NK-92 treated with Interleukin-12 subunit alpha and Interleukin-12 subunit beta, amount 100 ng/mL, for 24 hours (cell line): ENCODE results near the gene CLIC4.
"Not testable (repeated sequence)": the region's sequence is repeated elsewhere in the genome, so short reads cannot be mapped to it uniquely, and the experiment has no call there.

Experiments used
- DNase-seq: peaks from one replicate; lab custom pipeline; 2025; lab: John Stamatoyannopoulos, UW

CLIC4 gene

DNA sequence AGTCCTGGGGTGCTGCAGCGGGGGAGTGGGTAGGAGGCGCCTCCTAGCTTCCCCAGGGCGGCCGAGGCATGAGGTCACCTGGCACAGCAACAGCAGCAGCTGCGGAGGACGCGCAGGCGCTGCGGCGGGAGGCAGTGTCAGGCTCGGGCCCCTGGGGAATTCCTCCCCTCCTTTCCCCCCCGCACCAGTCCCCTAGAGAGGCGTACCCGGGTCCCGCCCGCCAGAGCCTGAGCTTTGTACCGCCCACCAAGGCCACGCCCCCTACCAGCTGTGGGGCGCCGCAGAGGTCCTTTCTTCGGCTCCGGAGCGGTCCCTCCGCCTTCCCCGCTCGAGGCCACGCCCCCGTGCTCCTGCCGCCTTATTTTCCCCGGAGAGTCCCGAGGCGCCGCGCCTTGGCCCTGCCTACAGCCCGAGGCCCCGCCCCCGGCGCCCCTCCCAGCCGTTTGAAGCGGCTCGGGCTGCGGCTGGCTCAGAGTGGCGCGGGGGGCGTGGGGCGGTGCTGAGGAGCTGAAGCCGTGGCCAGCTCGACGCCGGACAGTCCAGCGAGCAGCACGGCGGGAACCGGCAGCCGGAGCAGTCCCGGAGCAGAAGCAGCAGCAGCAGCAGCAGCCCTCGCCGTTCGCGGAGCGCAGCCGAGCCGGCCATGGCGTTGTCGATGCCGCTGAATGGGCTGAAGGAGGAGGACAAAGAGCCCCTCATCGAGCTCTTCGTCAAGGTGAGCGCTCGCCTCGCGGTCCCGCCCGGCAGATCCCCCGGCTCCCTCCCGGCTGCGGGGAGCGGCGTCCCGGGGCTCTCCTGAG, at the start of gene CLIC4:
Gene CLIC4, plus strand, starts transcription at position 537 of the 800 bp plus-strand sequence. Its CDS starts 107 bp downstream, at position 644.
- DNase-seq, result no peak

DNA sequence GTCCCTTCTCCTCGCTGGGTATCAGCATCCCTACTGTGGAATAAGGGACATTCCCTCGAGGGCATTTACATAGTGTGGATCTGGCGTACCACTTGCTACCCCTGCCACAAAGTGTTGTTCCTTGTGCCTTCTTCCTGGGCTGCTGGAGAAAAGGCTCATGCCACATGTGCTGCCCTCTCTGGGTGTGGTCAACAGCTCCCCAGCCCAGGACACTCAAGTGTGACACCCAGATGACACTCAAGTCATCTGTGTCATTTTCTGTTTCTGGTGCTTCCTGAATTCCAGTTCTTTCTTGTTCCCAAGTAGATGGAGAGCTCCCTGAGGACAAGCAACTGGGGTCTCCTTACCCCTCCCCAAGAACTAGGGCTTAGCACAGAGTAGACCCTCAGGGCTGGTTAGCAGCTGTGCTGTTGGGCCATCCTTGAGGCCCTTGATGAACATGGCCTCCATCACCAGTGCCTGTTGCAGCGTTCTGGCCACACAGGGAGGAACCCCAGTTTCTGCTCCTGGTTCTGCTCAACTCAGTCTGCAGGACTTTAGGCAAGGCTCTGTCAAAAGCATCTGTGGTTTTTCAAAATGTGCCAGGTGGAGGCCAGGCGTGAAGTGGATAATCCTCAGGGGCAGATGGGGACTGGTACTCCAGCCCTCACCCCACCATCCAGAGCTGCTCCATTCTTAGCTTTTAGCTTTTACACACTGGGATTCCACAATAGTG, 49.0 kb upstream of the CLIC4 start:
- DNase-seq, result no peak

DNA sequence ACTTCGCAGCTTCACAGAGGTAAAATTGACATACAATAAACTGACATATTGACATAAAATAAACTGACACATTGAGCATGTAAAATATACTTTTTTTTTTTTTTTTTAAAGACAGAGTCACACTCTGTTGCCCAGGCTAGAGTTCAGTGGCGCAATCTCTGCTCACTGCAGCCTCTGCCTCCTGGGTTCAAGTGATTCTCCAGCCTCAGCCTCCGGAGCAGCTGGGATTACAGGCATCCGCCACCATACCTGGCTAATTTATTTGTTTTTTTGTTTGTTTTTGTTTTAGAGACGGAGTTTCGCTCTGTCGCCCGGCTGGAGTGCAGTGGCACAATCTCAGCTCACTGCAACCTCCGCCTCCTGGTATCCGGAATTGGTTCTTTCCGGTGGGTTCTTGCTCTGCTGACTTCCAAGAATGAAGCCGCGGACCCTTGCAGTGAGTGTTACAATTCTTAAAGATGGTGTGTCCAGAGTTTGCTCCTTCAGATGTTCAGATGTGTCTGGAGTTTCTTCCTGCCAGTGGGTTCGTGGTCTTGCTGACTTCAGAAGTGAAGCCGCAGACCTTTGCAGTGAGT, 48.4 kb upstream of the CLIC4 start:
- DNase-seq, result no peak

DNA sequence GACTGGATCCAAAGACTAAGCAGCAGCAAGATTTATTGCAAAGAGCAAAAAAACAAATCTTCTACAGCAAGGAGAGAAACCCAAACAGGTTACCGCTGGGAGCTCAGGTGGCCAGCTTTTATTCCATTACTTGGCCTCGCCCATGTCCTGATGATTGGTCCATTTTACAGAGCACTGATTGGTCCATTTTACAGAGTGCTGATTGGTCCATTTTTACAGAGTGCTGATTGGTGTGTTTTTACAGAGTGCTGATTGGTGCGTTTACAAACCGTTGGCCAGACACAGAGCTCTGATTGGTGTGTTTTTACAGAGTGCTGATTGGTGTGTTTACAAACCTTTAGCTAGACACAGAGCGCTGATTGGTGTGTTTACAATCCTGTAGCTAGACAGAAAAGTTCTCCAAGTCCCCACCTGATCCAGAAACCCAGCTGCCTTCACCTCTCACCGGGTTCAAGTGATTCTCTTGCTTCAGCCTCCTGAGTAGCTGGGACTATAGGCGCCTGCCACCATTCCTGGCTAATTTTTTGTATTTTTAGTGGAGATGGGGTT, 47.7 kb upstream of the CLIC4 start:
- not testable (repeated sequence) for DNase-seq

DNA sequence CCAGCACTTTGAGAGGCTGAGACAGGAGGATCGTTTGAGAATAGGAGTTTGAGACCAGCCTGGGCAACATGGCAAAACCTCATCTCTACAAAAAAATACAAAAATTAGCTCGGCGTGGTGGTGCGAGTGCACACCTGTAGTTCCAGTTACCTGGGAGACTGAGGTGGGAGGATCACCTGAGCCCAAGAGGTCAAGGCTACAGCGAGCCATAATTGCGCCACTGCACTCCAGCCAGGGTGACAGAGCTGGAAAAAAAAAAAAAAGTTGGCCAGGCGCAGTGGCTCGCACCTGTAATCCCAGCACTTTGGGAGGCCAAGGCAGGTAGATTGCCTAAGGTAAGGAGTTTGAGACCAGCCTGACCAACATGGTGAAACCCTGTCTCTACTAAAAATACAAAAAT, 46.9 kb upstream of the CLIC4 start:
- DNase-seq, result not testable (repeated sequence)

DNA sequence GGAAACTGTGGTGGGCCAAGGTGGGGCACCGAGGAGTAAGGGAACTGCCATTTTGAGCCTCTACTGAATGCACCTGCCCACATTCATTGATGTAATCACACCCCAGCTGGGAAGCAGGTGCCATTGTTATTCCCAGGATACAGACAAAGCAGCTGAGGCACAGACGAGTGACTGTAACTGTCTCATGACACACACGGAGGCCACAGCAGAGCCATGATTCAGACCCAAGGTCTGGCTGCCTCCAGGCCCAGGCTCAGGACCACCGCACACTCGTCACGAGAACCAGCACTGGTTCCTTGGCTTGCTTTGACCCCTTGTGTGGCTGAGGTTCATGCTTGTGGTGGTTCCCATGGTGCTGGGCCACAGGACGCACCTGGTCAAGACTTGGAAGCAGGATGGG, 45.6 kb upstream of the CLIC4 start:
- DNase-seq, result no peak

DNA sequence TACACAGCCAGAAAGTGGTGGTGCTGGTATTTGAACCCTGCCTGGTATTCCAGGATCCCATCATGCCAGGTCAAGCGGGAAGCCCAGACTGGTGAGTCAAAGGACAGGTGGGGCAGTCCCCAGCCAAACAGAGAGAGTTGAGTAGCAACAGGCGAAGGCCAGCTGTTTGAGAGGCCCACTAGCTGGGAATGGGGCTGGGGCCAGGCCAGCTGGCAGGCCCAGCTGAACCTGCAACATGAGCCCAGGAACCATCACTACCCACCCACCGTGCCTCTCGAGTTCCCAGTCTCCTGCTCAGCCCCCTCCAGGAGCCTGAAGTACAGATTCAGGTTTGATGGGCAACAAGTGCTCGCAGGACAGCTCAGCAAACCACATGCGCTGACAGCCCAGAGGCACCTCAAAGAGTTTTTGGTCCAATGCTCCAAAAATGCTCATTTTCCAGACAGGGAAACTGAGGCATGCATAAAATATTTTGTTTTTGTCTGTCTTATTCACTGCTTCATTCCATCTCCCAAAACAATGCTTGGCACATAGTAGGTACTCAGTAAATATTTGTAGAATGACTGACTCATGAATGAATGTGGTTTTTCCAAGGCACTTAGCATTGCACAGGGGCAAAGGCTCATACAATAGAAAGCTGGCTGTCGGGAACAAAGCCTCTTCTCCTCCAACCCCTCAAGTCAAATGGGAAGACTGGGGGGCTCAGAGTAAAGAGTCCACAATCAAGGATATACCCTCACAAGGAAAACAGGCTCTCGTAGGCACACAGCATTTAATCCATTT, 42.5 kb upstream of the CLIC4 start:
- no peak for DNase-seq

DNA sequence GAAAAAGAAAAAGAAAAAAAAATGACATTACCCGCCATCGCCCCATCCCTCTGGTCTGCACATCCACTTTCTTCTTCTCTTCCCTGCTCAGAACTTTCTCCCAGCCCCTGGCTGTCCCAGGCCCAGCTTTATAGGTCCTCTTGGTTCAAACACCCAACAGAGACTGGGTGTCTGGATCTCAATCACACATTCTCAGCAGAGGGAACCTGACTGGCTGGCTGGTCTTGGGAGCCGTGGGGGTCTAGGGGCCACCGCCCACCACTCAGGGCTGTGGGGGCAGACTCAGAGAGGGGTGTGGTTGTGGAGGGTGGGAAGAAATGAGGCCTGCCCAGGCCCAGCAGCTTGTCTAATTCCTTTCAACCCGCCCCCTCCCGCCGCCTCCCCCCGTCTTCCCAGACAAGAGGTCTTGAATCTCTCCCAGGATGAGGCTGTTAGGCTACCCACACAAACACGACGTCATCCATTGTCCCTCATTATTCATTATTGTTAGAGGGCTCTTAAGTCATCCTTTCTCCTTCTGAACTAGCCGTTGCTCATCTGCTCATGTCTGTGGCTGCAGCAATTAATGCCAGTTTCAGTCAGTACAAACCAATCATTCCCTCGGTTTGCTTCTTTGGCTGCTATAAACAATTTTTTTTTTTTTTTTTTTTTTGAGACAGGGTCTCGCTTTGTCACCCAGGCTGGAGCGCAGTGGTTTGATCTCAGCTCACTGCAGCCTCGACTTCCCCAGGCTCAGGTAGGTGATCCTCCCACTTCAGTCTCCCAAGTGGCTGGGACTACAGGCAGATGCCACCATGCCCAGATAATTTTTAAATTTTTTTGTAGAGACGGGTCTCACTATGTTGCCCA, 40.6 kb upstream of the CLIC4 start:
- DNase-seq, result no peak

DNA sequence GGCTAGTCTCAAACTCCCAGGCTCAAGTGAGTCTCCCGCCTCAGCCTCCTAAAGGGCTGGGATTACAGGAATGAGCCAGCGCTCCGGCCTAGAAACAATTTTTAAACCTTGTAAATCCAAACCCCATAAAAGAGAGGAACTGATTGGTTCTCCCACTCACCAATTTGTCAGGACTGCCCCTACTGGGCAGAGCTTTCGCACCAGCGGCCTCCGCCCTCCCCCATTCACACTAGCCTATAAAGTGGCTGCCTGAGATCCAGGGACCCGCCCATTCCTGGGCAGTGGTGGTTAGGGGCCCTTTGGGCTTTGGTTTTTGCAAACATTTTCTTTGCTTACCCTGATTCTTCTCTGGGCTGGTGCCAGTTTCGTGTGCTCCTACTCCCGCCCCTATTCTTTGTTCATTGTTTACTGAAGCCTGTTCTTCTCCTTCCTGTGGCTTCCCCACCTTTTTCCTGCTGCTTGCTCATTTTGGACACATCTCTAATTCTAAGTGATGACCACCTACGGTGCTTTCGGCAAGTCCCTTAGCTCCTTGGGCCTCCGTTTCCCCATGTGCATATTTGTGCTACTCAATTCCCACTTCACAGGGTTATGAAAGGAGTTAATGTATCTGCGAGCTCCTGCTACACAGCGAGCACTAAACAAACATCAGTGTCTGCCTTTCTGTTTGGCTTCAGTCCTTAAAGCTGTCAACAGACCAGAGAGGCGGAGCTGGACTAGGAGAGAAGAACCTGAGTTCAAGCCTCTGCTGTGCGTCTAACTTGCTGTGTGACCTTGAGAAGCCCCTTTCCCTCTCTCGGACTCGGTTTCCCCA, 39.8 kb upstream of the CLIC4 start:
- no peak for DNase-seq

DNA sequence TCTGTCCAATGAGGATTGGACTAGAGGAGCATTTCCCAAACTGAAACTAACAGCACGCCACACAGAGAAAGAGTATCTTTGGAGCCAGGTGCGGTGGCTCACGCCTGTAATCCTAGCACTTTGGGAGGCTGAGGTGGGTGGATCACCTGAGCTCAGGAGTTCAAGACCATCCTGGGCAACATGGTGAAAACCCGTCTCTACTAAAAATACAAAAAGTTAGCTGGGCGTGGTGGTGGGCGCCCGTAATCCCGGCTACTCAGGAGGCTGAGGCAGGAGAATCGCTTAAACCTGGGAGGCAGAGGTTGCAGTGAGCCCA, 39.2 kb upstream of the CLIC4 start:
- DNase-seq, result not testable (repeated sequence)

DNA sequence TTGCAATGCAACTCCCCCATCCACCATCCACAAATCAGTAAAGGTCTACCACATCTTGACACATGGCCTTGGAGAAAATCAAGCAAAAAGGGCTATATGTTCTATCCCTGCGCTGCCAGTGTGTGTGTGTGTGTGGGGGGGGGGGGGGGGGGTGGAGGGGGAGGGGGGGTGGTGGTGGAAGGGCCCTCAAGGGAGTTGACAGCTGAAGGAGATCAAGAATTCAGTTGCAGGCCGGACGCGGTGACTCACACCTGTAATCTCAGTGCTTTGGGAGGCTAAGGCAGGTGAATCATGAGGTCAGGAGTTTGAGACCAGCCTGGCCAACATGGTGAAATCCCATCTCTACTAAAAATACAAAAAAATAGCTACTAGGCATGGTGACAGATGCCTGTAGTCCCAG, 37.6 kb upstream of the CLIC4 start:
- DNase-seq, result no peak

DNA sequence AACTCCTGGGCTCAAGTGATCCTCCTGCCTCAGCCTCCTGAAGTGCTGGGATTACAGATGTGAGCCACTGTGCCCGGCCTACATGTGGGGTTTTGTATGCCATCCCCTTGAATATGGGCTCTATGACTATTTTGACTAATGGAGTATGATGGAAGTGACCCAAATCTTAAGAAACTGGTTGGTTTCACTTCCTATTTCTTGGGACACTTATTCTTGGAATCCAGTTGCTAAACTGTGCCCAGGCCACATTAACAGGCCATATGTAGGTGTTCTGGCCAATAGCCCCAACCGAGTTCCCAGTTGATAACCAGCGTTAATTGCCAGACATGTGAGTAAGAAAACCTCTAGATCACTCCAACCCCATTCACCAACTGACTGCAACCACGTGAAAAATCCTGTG, 36.3 kb upstream of the CLIC4 start:
- DNase-seq, result no peak

DNA sequence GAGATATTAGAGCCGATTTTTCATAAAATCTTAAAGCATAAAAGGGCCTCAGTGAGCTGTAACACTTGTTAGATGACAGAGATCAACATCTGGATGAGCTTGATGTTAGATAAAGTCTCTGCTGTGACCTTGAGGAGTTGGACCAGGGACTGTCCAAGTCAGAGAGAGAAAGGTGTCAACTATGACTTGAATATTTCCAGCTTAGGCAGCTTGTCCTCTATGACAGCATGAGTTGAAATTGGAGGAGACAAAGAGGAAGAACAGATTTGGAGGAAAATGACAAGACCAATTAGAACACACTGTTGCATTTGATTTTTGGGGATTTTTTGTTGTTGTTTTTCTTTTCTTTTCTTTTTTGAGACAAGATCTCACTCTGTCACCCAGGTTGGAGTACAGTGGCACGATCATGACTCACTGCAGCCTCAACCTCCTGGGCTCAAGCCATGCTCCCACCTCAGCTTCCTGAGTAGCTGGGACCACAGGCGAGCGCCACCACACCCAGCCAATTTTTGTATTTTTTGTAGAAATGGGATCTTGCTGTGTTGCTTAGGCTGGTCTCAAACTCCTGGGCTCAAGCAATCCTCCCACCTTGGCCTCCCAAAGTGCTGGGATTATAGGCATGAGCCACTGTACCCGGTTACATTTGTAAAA, 35.3 kb upstream of the CLIC4 start:
- DNase-seq, result peak; percentile 10

DNA sequence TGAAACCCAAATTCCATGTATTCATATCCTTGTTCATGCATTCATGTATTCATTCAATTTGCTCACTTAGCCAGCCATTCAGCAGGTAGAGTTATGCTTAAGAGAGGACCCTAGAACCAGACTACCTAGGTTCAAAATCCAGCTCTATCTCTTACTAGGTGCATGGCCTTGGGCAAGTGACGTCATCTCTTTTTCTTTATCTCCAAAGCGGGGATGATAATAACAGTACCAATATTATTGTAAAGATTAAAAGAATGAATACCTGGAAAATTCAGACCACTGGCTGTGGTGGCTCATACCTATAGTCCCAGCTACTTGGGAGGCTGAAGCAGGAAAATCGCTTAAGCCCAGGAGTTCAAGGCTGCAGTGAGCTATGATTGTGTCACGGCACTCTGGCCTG, 33.9 kb upstream of the CLIC4 start:
- DNase-seq, result no peak

DNA sequence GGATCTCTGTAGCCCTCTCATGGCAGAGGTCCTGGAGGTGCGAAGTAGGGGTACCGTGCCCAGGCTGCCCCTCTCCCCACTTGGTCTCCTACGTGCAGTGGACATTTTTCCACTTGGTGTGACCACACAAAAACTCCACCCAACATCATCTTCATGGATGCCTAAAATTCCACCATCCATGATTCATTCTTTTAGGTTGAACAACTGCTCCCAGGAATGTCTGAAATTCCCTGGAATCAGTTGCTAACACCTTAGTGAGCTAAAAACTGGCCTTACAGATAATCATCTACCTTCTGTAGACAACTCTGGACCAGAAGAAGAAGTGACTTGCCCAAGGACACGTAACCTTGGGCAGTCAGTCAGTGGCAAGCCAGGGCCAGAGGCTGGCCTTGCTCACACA, 32.1 kb upstream of the CLIC4 start:
- DNase-seq, result no peak

DNA sequence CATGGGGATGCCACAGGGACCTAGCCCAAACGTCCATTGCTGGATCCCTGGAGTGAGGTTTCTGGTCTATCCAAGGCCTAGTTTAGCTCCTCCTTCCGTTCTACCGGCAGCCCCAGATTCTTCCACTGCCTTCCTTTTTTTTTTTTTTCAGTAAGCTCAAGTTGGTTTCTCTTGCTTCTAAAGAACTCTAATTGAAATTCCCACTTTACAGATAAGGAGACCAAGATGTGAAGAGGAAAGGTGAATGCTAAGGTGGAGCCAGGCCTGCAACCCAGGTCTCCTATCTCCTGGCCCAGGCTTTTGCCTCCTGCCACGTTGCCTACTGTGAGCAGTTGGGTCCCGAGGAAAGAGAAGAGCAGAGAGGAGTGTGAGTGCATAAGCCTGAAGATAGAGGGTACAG, 31.5 kb upstream of the CLIC4 start:
- DNase-seq, result no peak

DNA sequence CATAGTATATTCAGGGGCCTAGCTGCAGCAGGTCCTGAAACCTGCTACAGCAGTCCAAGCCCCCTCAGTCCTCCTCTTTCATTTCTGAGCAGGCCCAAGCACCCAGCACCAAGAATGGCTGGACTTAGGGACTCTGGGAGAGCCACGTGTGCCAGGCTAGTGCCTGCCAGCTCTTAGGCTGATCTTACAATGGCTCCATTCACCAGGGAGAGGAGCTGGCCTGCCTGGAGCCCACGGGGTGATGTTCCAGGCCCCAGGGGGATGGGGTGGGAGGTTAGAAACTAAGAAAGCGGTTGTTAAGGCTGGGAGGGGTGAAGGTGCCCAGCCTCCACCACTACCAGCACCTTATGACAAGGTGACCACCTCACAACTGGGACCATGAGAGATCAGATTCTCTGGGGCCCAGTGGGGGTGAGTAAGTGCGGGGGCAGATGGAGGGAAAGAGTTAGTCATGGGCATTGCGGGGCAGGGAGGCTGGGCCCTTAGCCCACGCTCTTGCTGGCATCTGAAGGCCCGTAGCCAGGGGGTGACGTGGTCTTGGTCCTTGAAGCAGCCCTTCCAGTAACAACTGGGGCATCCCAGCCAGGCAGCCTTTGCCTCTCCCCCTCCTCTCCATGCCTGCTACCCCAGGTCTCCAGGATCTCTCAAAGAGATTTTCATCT, 30.3 kb upstream of the CLIC4 start:
- DNase-seq, result no peak

DNA sequence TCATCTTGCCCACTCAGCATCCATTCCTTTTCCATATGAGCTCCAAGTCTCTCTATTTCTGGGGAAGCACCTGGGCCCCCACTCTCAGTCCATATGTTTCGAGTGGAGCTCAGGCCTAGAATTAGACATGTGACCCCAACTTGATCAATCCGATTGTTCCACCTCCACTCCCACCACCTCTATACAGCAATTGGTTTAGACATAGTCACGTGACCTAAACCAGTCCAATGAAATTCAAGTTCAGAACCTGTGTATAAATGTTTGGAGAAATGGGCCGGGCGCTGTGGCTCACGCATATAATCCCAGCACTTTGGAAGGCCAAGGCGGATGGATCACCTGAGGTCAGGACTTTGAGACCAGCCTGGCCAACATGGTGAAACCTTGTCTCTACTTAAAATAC, 29.6 kb upstream of the CLIC4 start:
- DNase-seq, result no peak

DNA sequence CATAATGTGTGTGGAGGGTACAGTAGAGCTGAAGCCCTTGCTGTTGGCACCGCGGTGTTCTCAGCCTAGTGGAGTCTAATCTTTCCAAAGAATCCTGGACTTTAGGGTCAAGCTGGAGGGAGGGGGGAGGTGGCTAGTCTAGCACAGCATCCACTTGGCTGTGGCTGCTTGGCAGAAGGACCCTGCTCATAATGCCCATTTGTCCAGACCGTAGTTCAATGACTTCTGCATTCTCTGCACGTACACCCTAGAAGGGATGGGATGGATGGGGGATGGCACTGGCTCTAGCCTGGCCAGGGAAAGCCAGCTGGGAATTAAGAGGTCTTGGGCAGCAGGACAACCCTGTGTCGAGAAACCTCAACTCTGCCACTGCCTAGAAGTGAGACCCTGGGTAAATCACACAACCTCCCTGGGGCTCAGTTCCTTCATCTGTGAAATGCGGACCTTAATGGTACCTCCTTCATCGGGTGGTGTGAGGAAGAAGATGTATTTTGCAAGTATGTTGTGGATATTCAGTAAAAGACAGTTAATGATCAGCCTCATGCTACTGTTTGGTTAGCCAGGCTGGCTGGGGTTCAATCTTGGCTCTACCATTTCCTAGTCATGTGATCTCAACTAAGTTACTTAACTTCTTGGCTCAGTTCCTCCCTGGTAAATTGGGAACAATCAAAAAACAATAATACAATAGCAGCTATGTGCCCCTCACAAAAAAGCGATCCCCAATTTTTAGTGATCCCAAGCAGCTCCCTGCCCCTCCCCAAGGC, 27.2 kb upstream of the CLIC4 start:
- no peak for DNase-seq
